Suprapubic skin (tissue), 4 donors: ENCODE results near the gene PHF23. TPM values are rescaled to one million over a fixed set of nuclear protein-coding genes. Genes with fewer than 3 reads are reported as not detected.
A peak's percentile ranks its signal among the peaks of the same experiment; 100 is the strongest.

Source experiments
- DNase-seq, 2 donors: peaks; one replicate each; pipeline ENCODE4 v3.0.0-alpha.2; 2019; ENCODE audit warnings: low spot score in 2 of 2
- H3K27ac ChIP-seq: fragments of 200-600 bp; sonication (generic); one replicate; pipeline ENCODE4 v1.5.1; 2019
- H3K27me3 ChIP-seq: fragments of 200-600 bp; sonication (generic); one replicate; pipeline ENCODE4 v1.5.1; 2019
- H3K36me3 ChIP-seq: fragments of 200-600 bp; sonication (generic); one replicate; pipeline ENCODE4 v1.5.1; 2019
- H3K4me1 ChIP-seq: fragments of 200-600 bp; sonication (generic); one replicate; pipeline ENCODE4 v1.5.1; 2019
- H3K4me3 ChIP-seq: fragments of 200-600 bp; sonication (generic); one replicate; pipeline ENCODE4 v1.5.1; 2019; ENCODE audit warnings: mild to moderate bottlenecking
- H3K9me3 ChIP-seq: fragments of 200-600 bp; sonication (generic); one replicate; pipeline ENCODE4 v1.5.1; 2019
- CTCF ChIP-seq, 2 donors: fragments of 200-600 bp in 1 of 2; fragments of 450-650 bp in 1 of 2; sonication (generic) in 1 of 2; IDR thresholded peaks; one replicate each; pipeline ENCODE4 v1.5.1; 2016 to 2019; ENCODE audit warnings: antibody characterized with exemption in 2 of 2, mild to moderate bottlenecking in 1 of 2, moderate library complexity in 1 of 2
- EP300 ChIP-seq: sonication (generic); formaldehyde crosslinking; IDR thresholded peaks from one replicate; pipeline ENCODE4 v1.6.1; 2017; ENCODE audit warnings: antibody characterized with exemption
- POLR2A ChIP-seq, 2 donors: fragments of 450-650 bp; IDR thresholded peaks; one replicate each; pipeline ENCODE4 v1.6.1; 2017; ENCODE audit warnings: antibody characterized with exemption in 2 of 2, mild to moderate bottlenecking in 2 of 2, moderate library complexity in 2 of 2
- POLR2AphosphoS5 ChIP-seq, 3 donors: sonication (generic); formaldehyde crosslinking; IDR thresholded peaks; one replicate each; pipeline ENCODE4 v1.6.1; 2017; ENCODE audit warnings: antibody characterized with exemption in 3 of 3
- WGBS: methylation state at CpG from one replicate; pipeline ENCODE4 v1.1.5; 2018; 5-methylcytosine and 5-hydroxymethylcytosine counted together
- total RNA-seq, 4 donors: library from RNA; depleted of rRNA; stranded (reverse); fragments of >200 nt; gene quantifications; one replicate each; pipeline ENCODE4 v1.1.0, GENCODE V29; 2016

The PHF23 gene
- total RNA-seq, 4 donors from 2014 or later: 19.0 to 35.0 (median 29.1) TPM

- DNase-seq: peak in 1 of 2 donors; percentile 53
- TF ChIP-seq EP300: no peak
- no peak for TF ChIP-seq POLR2A (IDR thresholded peaks at IDR 0.05)
- no peak for TF ChIP-seq POLR2AphosphoS5 (IDR thresholded peaks at IDR 0.05)
- no peak for TF ChIP-seq CTCF (IDR thresholded peaks at IDR 0.05)
- H3K27ac ChIP-seq: no peak overlapping the region
- no peaks in the 10 kb centered on the region for H3K27me3 ChIP-seq
- H3K4me3 ChIP-seq: no peak overlapping the region
- H3K36me3 ChIP-seq: peaks cover 38% of the 10 kb centered on the region
- H3K4me1 ChIP-seq: no peaks in the 10 kb centered on the region
- H3K9me3 ChIP-seq: no peaks in the 10 kb centered on the region
- WGBS: 93% methylated on average over 22 of the region's 22 CpGs
Observed at GRCh38 chr17:7196651-7197401, 42.4 kb downstream of the PHF23 start.

- no peaks in the 10 kb centered on the region for H3K4me1 ChIP-seq
- no peak overlapping the region for H3K4me3 ChIP-seq
- no peak for TF ChIP-seq POLR2AphosphoS5 (IDR thresholded peaks at IDR 0.05)
- no peak for TF ChIP-seq EP300
- no peak for TF ChIP-seq CTCF (IDR thresholded peaks at IDR 0.05)
- no peak for TF ChIP-seq POLR2A (IDR thresholded peaks at IDR 0.05)
- H3K27ac ChIP-seq: no peak overlapping the region
- DNase-seq: no peak
- 94% methylated on average over 12 of the region's 12 CpGs for WGBS
- no peaks in the 10 kb centered on the region for H3K27me3 ChIP-seq
- H3K36me3 ChIP-seq: peaks cover 38% of the 10 kb centered on the region
- H3K9me3 ChIP-seq: no peaks in the 10 kb centered on the region
Observed at GRCh38 chr17:7195971-7196370, 43.3 kb downstream of the PHF23 start.

- no peaks in the 10 kb centered on the region for H3K4me1 ChIP-seq
- no peaks in the 10 kb centered on the region for H3K9me3 ChIP-seq
- TF ChIP-seq POLR2AphosphoS5 (IDR thresholded peaks at IDR 0.05) (no peak), POLR2A (IDR thresholded peaks at IDR 0.05) (no peak), EP300 (no peak), CTCF (IDR thresholded peaks at IDR 0.05) (no peak)
- 76% methylated on average over 12 of the region's 12 CpGs for WGBS
- no peak overlapping the region for H3K4me3 ChIP-seq
- DNase-seq: no peak
- no peaks in the 10 kb centered on the region for H3K27me3 ChIP-seq
- peaks cover 36% of the 10 kb centered on the region for H3K36me3 ChIP-seq
- no peak overlapping the region for H3K27ac ChIP-seq
Observed at GRCh38 chr17:7192271-7192937, 46.9 kb downstream of the PHF23 start.

GRCh38 chr17:7191571-7192270 is 47.5 kb downstream of the PHF23 start:
- 84% methylated on average over 23 of the region's 26 CpGs for WGBS
- Histone ChIP-seq H3K4me1 (no peaks in the 10 kb centered on the region), H3K27me3 (no peaks in the 10 kb centered on the region), H3K9me3 (no peaks in the 10 kb centered on the region), H3K4me3 (no peak overlapping the region), H3K27ac (no peak overlapping the region), H3K36me3 (peaks cover 35% of the 10 kb centered on the region)
- DNase-seq: peak in 1 of 2 donors; percentile 74
- TF ChIP-seq CTCF (IDR thresholded peaks at IDR 0.05): no peak
- TF ChIP-seq POLR2AphosphoS5 (IDR thresholded peaks at IDR 0.05): no peak
- TF ChIP-seq EP300: no peak
- TF ChIP-seq POLR2A (IDR thresholded peaks at IDR 0.05): no peak

- H3K27me3 ChIP-seq: no peaks in the 10 kb centered on the region
- no peak overlapping the region for H3K27ac ChIP-seq
- no peak for DNase-seq
- TF ChIP-seq EP300: no peak
- TF ChIP-seq POLR2A (IDR thresholded peaks at IDR 0.05): no peak
- TF ChIP-seq CTCF (IDR thresholded peaks at IDR 0.05): no peak
- WGBS: 89% methylated on average over 12 of the region's 12 CpGs
- peaks cover 28% of the 10 kb centered on the region for H3K36me3 ChIP-seq
- H3K9me3 ChIP-seq: no peaks in the 10 kb centered on the region
- H3K4me3 ChIP-seq: no peak overlapping the region
- H3K4me1 ChIP-seq: no peaks in the 10 kb centered on the region
Observed at GRCh38 chr17:7191069-7191468, 48.2 kb downstream of the PHF23 start.
